ENCODE measurements around the gene ATIC.

DNA sequence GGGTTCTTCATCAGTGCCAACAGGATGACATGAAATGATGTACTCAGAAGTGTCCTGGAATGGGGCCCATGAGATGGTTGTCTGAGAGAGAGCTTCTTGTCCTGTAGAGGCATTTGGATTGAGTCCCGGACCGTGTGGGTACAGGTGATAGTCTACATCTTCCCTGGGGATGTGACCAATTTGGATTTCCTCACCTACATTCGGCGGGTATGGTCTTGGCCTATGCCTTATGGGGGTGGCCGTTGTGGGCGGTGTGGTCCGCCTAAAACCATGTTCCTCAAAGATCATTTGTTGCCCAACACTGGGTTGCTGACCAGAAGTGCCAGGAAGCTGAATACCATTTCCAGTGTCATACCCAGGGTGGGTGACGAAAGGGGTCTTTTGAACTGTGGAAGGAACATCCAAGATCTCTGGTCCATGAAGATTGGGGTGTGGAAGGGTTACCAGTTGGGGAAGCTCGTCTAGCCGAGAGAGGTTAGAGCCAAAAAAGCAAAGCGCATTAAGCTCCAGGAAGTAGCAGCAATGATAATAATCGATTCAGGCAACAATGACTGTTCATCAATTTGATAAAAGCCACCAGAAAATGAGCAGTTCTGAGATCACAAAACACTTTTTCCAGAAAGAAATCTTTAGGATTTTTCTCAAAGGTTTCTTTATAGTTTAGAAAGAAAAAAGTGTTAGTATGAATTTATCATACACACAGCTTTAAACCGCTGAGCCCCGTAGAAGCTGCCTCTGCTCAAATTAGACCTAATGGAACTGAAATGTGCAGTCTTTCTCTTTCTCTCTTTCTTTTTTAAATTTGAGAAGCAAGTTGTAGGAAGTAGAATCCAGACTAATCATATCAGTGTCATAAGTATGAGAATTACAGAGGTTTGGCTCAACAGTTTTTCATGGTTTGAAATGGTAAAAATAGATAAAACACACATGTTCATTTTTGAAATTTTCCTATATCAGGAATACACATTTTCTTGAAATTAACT, 60.3 kb downstream of the ATIC start:
- no peak for TF ChIP-seq POLR2A (IDR thresholded peaks at IDR 0.05)
- TF ChIP-seq, protein P1, sequence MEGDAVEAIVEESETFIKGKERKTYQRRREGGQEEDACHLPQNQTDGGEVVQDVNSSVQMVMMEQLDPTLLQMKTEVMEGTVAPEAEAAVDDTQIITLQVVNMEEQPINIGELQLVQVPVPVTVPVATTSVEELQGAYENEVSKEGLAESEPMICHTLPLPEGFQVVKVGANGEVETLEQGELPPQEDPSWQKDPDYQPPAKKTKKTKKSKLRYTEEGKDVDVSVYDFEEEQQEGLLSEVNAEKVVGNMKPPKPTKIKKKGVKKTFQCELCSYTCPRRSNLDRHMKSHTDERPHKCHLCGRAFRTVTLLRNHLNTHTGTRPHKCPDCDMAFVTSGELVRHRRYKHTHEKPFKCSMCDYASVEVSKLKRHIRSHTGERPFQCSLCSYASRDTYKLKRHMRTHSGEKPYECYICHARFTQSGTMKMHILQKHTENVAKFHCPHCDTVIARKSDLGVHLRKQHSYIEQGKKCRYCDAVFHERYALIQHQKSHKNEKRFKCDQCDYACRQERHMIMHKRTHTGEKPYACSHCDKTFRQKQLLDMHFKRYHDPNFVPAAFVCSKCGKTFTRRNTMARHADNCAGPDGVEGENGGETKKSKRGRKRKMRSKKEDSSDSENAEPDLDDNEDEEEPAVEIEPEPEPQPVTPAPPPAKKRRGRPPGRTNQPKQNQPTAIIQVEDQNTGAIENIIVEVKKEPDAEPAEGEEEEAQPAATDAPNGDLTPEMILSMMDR (IDR thresholded peaks at IDR 0.05), result no peak

Data from breast epithelium (tissue), 3 donors.